MM.1S (cell line): ENCODE data around the gene CLIC1.

Experiments used
- DNase-seq: peaks from one replicate; pipeline ENCODE4 v3.0.0-alpha.2; 2015
- H2AFZ ChIP-seq: fragments of 300-600 bp; sonication (generic); 2 replicates; pipeline ENCODE4 v1.6.0; 2016; ENCODE audit warnings: antibody characterized with exemption, low read length
- H3F3A ChIP-seq: fragments of 300-600 bp; sonication (generic); 2 replicates; pipeline ENCODE4 v1.6.1; 2016; ENCODE audit warnings: mild to moderate bottlenecking, antibody characterized with exemption, low read length, moderate library complexity, mixed read lengths; ENCODE audit not compliant: insufficient read depth
- H3K27ac ChIP-seq: fragments of 300-600 bp; sonication (generic); 2 replicates; pipeline ENCODE4 v1.5.1; 2016; ENCODE audit warnings: mild to moderate bottlenecking, low read length
- H3K27me3 ChIP-seq: fragments of 300-600 bp; sonication (generic); replicated peaks from 2 replicates; pipeline ENCODE4 v1.6.0; 2016; ENCODE audit warnings: low read length; ENCODE audit not compliant: insufficient read depth
- H3K36me3 ChIP-seq: fragments of 300-600 bp; sonication (generic); replicated peaks from 2 replicates; pipeline ENCODE4 v1.6.1; 2016; ENCODE audit warnings: mild to moderate bottlenecking, low read length, mixed read lengths; ENCODE audit not compliant: insufficient read depth
- H3K4me1 ChIP-seq: fragments of 300-600 bp; sonication (generic); 2 replicates; pipeline ENCODE4 v1.6.1; 2016; ENCODE audit warnings: low read length, mixed read lengths
- H3K4me2 ChIP-seq: fragments of 300-600 bp; sonication (generic); 2 replicates; pipeline ENCODE4 v1.6.0; 2016; ENCODE audit warnings: low read depth, low read length
- H3K4me3 ChIP-seq: fragments of 300-600 bp; sonication (generic); 2 replicates; pipeline ENCODE4 v1.5.1; 2016; ENCODE audit warnings: low read length, mixed read lengths
- H3K79me2 ChIP-seq: fragments of 300-600 bp; sonication (generic); 2 replicates; pipeline ENCODE4 v1.6.1; 2016; ENCODE audit warnings: mixed run types, low read length, mixed read lengths
- H3K9ac ChIP-seq: fragments of 300-600 bp; sonication (generic); 2 replicates; pipeline ENCODE4 v1.6.1; 2016; ENCODE audit warnings: low read length, mixed read lengths
- H3K9me2 ChIP-seq: fragments of 300-600 bp; sonication (generic); replicated peaks from 2 replicates; pipeline ENCODE4 v1.6.1; 2016; ENCODE audit warnings: mild to moderate bottlenecking, low read length, mixed read lengths; ENCODE audit not compliant: insufficient read depth
- H3K9me3 ChIP-seq: fragments of 300-600 bp; sonication (generic); replicated peaks from 2 replicates; pipeline ENCODE4 v1.6.1; 2016; ENCODE audit warnings: mild to moderate bottlenecking, low read length, mixed read lengths; ENCODE audit not compliant: insufficient read depth
- H4K20me1 ChIP-seq: fragments of 300-600 bp; sonication (generic); 2 replicates; pipeline ENCODE4 v1.6.1; 2016; ENCODE audit warnings: mild to moderate bottlenecking, low read length, moderate library complexity, mixed read lengths; ENCODE audit not compliant: insufficient read depth
- EZH2 ChIP-seq: fragments of 300-600 bp; sonication (generic); optimal IDR thresholded peaks from 2 replicates; pipeline ENCODE3; 2017; ENCODE audit warnings: low read depth, mild to moderate bottlenecking, antibody characterized with exemption, low read length, mixed read lengths
- EZH2phosphoT487 ChIP-seq: fragments of 300-600 bp; sonication (generic); IDR thresholded peaks from 2 replicates; pipeline ENCODE4 v1.6.1; 2018; ENCODE audit warnings: antibody characterized with exemption, low read length
- TF ChIP-seq, protein P1 (sequence below): fragments of 300-600 bp; sonication (generic); IDR thresholded peaks from 2 replicates; pipeline ENCODE4 v1.5.1; 2016; ENCODE audit warnings: antibody characterized with exemption, low read length, mixed read lengths

The CLIC1 gene

GRCh38 chr6:31706599-31706998, 29.7 kb downstream of the CLIC1 start, which contains the start of gene LY6G6F:
LY6G6F (plus strand) TSS chr6:31706866; CDS start chr6:31706907, 41 bp downstream.
- no peak within 1 kb of the TSS for H3K4me3 ChIP-seq
- H3F3A ChIP-seq, result peaks cover 7% of the 10 kb centered on the region; the same call in 1 of the 2 replicates
- no peaks in the 10 kb centered on the region for H3K36me3 ChIP-seq
- no peak within 1 kb of the TSS for H3K27ac ChIP-seq
- H4K20me1 ChIP-seq, result no peaks in the 10 kb centered on the region
- no peaks in the 10 kb centered on the region; the same call in 1 of the 2 replicates for H3K27me3 ChIP-seq
- 0 out of 2 replicates have a peak, but pooled peaks cover 5% of the 10 kb centered on the region for H3K4me1 ChIP-seq
- H3K9me3 ChIP-seq, result no peaks in the 10 kb centered on the region
- TF ChIP-seq EZH2phosphoT487 (no peak), EZH2 (no peak)
- TF ChIP-seq, protein P1, sequence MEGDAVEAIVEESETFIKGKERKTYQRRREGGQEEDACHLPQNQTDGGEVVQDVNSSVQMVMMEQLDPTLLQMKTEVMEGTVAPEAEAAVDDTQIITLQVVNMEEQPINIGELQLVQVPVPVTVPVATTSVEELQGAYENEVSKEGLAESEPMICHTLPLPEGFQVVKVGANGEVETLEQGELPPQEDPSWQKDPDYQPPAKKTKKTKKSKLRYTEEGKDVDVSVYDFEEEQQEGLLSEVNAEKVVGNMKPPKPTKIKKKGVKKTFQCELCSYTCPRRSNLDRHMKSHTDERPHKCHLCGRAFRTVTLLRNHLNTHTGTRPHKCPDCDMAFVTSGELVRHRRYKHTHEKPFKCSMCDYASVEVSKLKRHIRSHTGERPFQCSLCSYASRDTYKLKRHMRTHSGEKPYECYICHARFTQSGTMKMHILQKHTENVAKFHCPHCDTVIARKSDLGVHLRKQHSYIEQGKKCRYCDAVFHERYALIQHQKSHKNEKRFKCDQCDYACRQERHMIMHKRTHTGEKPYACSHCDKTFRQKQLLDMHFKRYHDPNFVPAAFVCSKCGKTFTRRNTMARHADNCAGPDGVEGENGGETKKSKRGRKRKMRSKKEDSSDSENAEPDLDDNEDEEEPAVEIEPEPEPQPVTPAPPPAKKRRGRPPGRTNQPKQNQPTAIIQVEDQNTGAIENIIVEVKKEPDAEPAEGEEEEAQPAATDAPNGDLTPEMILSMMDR, result no peak
- peaks cover 13% of the 10 kb centered on the region for H3K79me2 ChIP-seq
- no peak for DNase-seq
- no peak within 1 kb of the TSS for H3K9ac ChIP-seq
- no peaks in the 10 kb centered on the region for H3K9me2 ChIP-seq
- H3K4me2 ChIP-seq, result no peak within 1 kb of the TSS
- H2AFZ ChIP-seq, result no peak within 1 kb of the TSS

DNA sequence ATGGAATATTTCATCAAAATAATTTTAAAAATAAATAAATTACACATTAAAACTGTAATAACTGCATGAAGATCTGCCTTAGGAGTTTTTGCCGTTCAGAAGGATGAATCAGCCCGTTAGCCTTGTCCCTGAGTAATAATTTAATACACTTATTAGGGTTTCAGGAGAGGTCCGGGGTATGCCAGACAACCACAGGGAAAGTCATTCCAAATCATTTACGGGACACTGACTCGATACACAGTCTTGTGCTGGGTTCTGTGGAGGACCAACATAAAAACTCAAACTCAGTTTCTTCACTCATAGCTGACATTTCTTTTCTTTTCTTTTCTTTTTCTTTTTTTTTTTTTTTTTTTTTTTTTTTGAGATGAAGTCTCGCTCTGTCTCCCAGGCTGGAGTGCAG, 30.4 kb downstream of the CLIC1 start:
- no peak overlapping the region for H3K9ac ChIP-seq
- H3F3A ChIP-seq, result peaks cover 7% of the 10 kb centered on the region; the same call in 1 of the 2 replicates
- H3K9me3 ChIP-seq, result no peaks in the 10 kb centered on the region
- H3K4me3 ChIP-seq, result no peak overlapping the region
- no peak for DNase-seq
- no peaks in the 10 kb centered on the region for H3K9me2 ChIP-seq
- H3K79me2 ChIP-seq, result peaks cover 19% of the 10 kb centered on the region
- H3K4me1 ChIP-seq, result 0 out of 2 replicates have a peak, but pooled peaks cover 9% of the 10 kb centered on the region
- no peaks in the 10 kb centered on the region; the same call in 1 of the 2 replicates for H3K27me3 ChIP-seq
- H3K27ac ChIP-seq, result no peak overlapping the region
- no peak overlapping the region for H3K4me2 ChIP-seq
- H3K36me3 ChIP-seq, result no peaks in the 10 kb centered on the region
- TF ChIP-seq EZH2phosphoT487, result no peak
- TF ChIP-seq EZH2, result no peak
- no peaks in the 10 kb centered on the region for H4K20me1 ChIP-seq
- H2AFZ ChIP-seq, result no peak overlapping the region

- H3K4me1 ChIP-seq, result 0 out of 2 replicates have a peak, but pooled peaks cover 6% of the 10 kb centered on the region
- no peaks in the 10 kb centered on the region for H3K36me3 ChIP-seq
- H3K4me3 ChIP-seq, result peak within 1 kb of the TSS; percentile 80
- H3K27me3 ChIP-seq, result no peaks in the 10 kb centered on the region; the same call in 1 of the 2 replicates
- peaks cover 31% of the 10 kb centered on the region for H3K79me2 ChIP-seq
- no peaks in the 10 kb centered on the region for H3K9me2 ChIP-seq
- H3K9me3 ChIP-seq, result no peaks in the 10 kb centered on the region
- peak; percentile 98 for DNase-seq
- peak within 1 kb of the TSS; percentile 97 for H3K9ac ChIP-seq
- H2AFZ ChIP-seq, result peak within 1 kb of the TSS; percentile 66
- peaks cover 7% of the 10 kb centered on the region; the same call in 1 of the 2 replicates for H3F3A ChIP-seq
- TF ChIP-seq, protein P1, result no peak
- no peak for TF ChIP-seq EZH2
- no peak for TF ChIP-seq EZH2phosphoT487
- H3K27ac ChIP-seq, result peak within 1 kb of the TSS; percentile 96
- H3K4me2 ChIP-seq, result peak within 1 kb of the TSS; percentile 78
- H4K20me1 ChIP-seq, result no peaks in the 10 kb centered on the region
Observed at GRCh38 chr6:31702819-31703716, 33.3 kb downstream of the CLIC1 start, which contains the start of gene ABHD16A. ABHD16A (minus strand) TSS chr6:31703324; CDS start chr6:31703281, 43 bp downstream.
